GM23248 (cell line): Measurements from ENCODE around the gene EPHA3. TPM values are rescaled to one million over a fixed set of nuclear protein-coding genes. Genes with fewer than 3 reads are reported as not detected.

Experiments used
- DNase-seq: peaks from one replicate; pipeline ENCODE4 v3.0.0-alpha.2; 2015
- H2AFZ ChIP-seq: fragments of 200-600 bp; sonication (generic); 2 replicates; pipeline ENCODE4 v1.6.1; 2016; ENCODE audit warnings: antibody characterized with exemption
- H3F3A ChIP-seq: fragments of 200-600 bp; sonication (generic); 2 replicates; pipeline ENCODE4 v1.6.1; 2016; ENCODE audit warnings: mild to moderate bottlenecking, antibody characterized with exemption, mixed run types; ENCODE audit not compliant: insufficient read depth
- H3K27ac ChIP-seq: fragments of 200-600 bp; sonication (generic); 2 replicates; pipeline ENCODE4 v1.5.1; 2016; ENCODE audit warnings: mild to moderate bottlenecking
- H3K27me3 ChIP-seq: fragments of 200-600 bp; sonication (generic); replicated peaks from 2 replicates; pipeline ENCODE4 v1.6.1; 2016; ENCODE audit warnings: mild to moderate bottlenecking; ENCODE audit not compliant: insufficient read depth
- H3K36me3 ChIP-seq: fragments of 200-600 bp; sonication (generic); 2 replicates; pipeline ENCODE4 v1.6.1; 2016; ENCODE audit warnings: low read depth, mild to moderate bottlenecking
- H3K4me1 ChIP-seq: fragments of 200-600 bp; sonication (generic); 2 replicates; pipeline ENCODE4 v1.6.1; 2016; ENCODE audit warnings: mild to moderate bottlenecking; ENCODE audit not compliant: insufficient read depth
- H3K4me2 ChIP-seq: fragments of 200-600 bp; sonication (generic); one replicate; pipeline ENCODE4 v1.6.1; 2016; ENCODE audit warnings: mild to moderate bottlenecking; ENCODE audit not compliant: unreplicated experiment
- H3K4me3 ChIP-seq: fragments of 200-600 bp; sonication (generic); 2 replicates; pipeline ENCODE4 v1.5.1; 2016; ENCODE audit warnings: mild to moderate bottlenecking
- H3K79me2 ChIP-seq: fragments of 200-600 bp; sonication (generic); 2 replicates; pipeline ENCODE4 v1.6.1; 2016; ENCODE audit warnings: mild to moderate bottlenecking; ENCODE audit not compliant: insufficient read depth
- H3K9ac ChIP-seq: fragments of 200-600 bp; sonication (generic); 2 replicates; pipeline ENCODE4 v1.6.1; 2016; ENCODE audit warnings: mild to moderate bottlenecking
- H3K9me2 ChIP-seq: fragments of 200-600 bp; sonication (generic); 2 replicates; pipeline ENCODE4 v1.6.1; 2016; ENCODE audit warnings: mixed run types, mild to moderate bottlenecking, moderate library complexity; ENCODE audit not compliant: insufficient read depth
- H3K9me3 ChIP-seq: fragments of 200-600 bp; sonication (generic); one replicate; pipeline ENCODE4 v1.6.1; 2017; ENCODE audit warnings: low read depth
- H4K20me1 ChIP-seq: fragments of 200-600 bp; sonication (generic); 2 replicates; pipeline ENCODE4 v1.6.0; 2016; ENCODE audit not compliant: insufficient read depth
- EZH2 ChIP-seq: fragments of 200-600 bp; sonication (generic); IDR thresholded peaks from 2 replicates; pipeline ENCODE4 v1.6.1; 2018; ENCODE audit warnings: antibody characterized with exemption, mild to moderate bottlenecking; ENCODE audit not compliant: insufficient read depth, poor library complexity, severe bottlenecking
- EZH2phosphoT487 ChIP-seq: fragments of 200-600 bp; sonication (generic); IDR thresholded peaks from 2 replicates; pipeline ENCODE4 v1.6.1; 2018; ENCODE audit warnings: antibody characterized with exemption, moderate library complexity, mild to moderate bottlenecking, low read depth; ENCODE audit not compliant: insufficient read depth
- WGBS, 2 experiments: methylation state at CpG; one replicate each; pipeline ENCODE4 v1.1.6; 2015 to 2017; ENCODE audit warnings: low lambda C conversion rate in 2 of 2, low coverage in 1 of 2; ENCODE audit errors: missing lambda C conversion rate in 2 of 2; 5-methylcytosine and 5-hydroxymethylcytosine counted together
- in situ Hi-C: fragments of 300-500 bp; cut with MboI; formaldehyde crosslinking; loops from 2 replicates; pipeline ENCODE4 v1.15.0; 2020
- polyA plus RNA-seq: library from polyadenylated mRNA; unstranded; fragments of >200 nt; fragmentation: Nextera tagmentation; extraction: Ambion mirVana; gene quantifications from 2 replicates; pipeline ENCODE4 v1.2.1, GENCODE V29; 2016
- total RNA-seq: library from RNA; depleted of rRNA; stranded (reverse); fragments of >200 nt; shearing (Covaris generic); gene quantifications from 2 replicates; pipeline ENCODE4 v1.2.3, GENCODE V29; 2014

EPHA3 gene
- total and polyA plus RNA-seq, 2 experiments from 2014 or later = under 0.01 to 0.05 TPM

- TF ChIP-seq EZH2 (no peak), EZH2phosphoT487 (no peak)
- Histone ChIP-seq H3K27ac (no peak overlapping the region), H3F3A (peaks cover 12% of the 10 kb centered on the region; the same call in 1 of the 2 replicates), H3K27me3 (no peaks in the 10 kb centered on the region), H3K9me3 (no peaks in the 10 kb centered on the region), H3K79me2 (no peaks in the 10 kb centered on the region), H3K36me3 (no peaks in the 10 kb centered on the region), H3K9ac (no peak overlapping the region), H3K9me2 (no peaks in the 10 kb centered on the region), H3K4me3 (no peak overlapping the region), H3K4me1 (peaks cover 16% of the 10 kb centered on the region), H4K20me1 (no peaks in the 10 kb centered on the region), H2AFZ (no peak overlapping the region), H3K4me2 (no peak overlapping the region)
- peak; percentile 79 for DNase-seq
- 95 to 97% methylated on average over 3 of the region's 3 CpGs for WGBS, 2 experiments
- in situ Hi-C loops = no loop called here
Observed at GRCh38 chr3:89314454-89315098, 207.2 kb downstream of the EPHA3 start.

GRCh38 chr3:89315750-89316470, 208.5 kb downstream of the EPHA3 start:
- H3K27ac ChIP-seq = no peak overlapping the region
- peaks cover 4% of the 10 kb centered on the region for H3K4me1 ChIP-seq
- TF ChIP-seq EZH2phosphoT487 (no peak), EZH2 (no peak)
- no peak overlapping the region for H3K9ac ChIP-seq
- H3K4me2 ChIP-seq = no peak overlapping the region
- in situ Hi-C loops = no loop called here
- H3K4me3 ChIP-seq = no peak overlapping the region
- H3K9me3 ChIP-seq = no peaks in the 10 kb centered on the region
- no peaks in the 10 kb centered on the region for H3K36me3 ChIP-seq
- no peaks in the 10 kb centered on the region for H3K9me2 ChIP-seq
- H4K20me1 ChIP-seq = no peaks in the 10 kb centered on the region
- DNase-seq = no peak
- WGBS, 2 experiments = 82 to 84% methylated on average over 6 of the region's 6 CpGs
- H3K79me2 ChIP-seq = no peaks in the 10 kb centered on the region
- peaks cover 5% of the 10 kb centered on the region; the same call in 1 of the 2 replicates for H3F3A ChIP-seq
- H2AFZ ChIP-seq = no peak overlapping the region
- no peaks in the 10 kb centered on the region for H3K27me3 ChIP-seq

GRCh38 chr3:89320186-89320585, 212.8 kb downstream of the EPHA3 start:
- Histone ChIP-seq H3K36me3 (no peaks in the 10 kb centered on the region), H3K9me3 (no peaks in the 10 kb centered on the region), H3K9me2 (no peaks in the 10 kb centered on the region), H3K9ac (no peak overlapping the region), H3K4me2 (no peak overlapping the region), H4K20me1 (no peaks in the 10 kb centered on the region), H3K79me2 (no peaks in the 10 kb centered on the region), H3K27me3 (no peaks in the 10 kb centered on the region), H3K4me1 (no peaks in the 10 kb centered on the region), H3K27ac (no peak overlapping the region), H3F3A (no peaks in the 10 kb centered on the region), H2AFZ (no peak overlapping the region), H3K4me3 (no peak overlapping the region)
- 75 to 76% methylated on average over 2 of the region's 2 CpGs for WGBS, 2 experiments
- DNase-seq = no peak
- no peak for TF ChIP-seq EZH2phosphoT487
- no peak for TF ChIP-seq EZH2
- in situ Hi-C loops = no loop called here

GRCh38 chr3:89326997-89327396, 219.6 kb downstream of the EPHA3 start:
- in situ Hi-C loops = no loop called here
- WGBS, 2 experiments = 58 to 91% methylated on average over 1 of the region's 1 CpG

More at GRCh38 chr3:89326997-89327396, 219.6 kb downstream of the EPHA3 start:
- H3K79me2 ChIP-seq = no peaks in the 10 kb centered on the region
- no peak overlapping the region for H3K4me2 ChIP-seq
- no peaks in the 10 kb centered on the region for H3K27me3 ChIP-seq
- no peaks in the 10 kb centered on the region for H4K20me1 ChIP-seq
- no peaks in the 10 kb centered on the region for H3F3A ChIP-seq
- H3K27ac ChIP-seq = no peak overlapping the region
- H3K9me2 ChIP-seq = no peaks in the 10 kb centered on the region; the same call in 1 of the 2 replicates
- no peak overlapping the region for H2AFZ ChIP-seq
- H3K36me3 ChIP-seq = no peaks in the 10 kb centered on the region
- H3K4me3 ChIP-seq = no peak overlapping the region
- TF ChIP-seq EZH2phosphoT487 = no peak
- TF ChIP-seq EZH2 = no peak
- H3K4me1 ChIP-seq = no peaks in the 10 kb centered on the region
- H3K9me3 ChIP-seq = no peaks in the 10 kb centered on the region
- no peak overlapping the region for H3K9ac ChIP-seq
- DNase-seq = no peak
